Measurements from ENCODE around the gene NEUROD2. TPM values are rescaled to one million over a fixed set of nuclear protein-coding genes. Genes with fewer than 3 reads are reported as not detected.

Gene NEUROD2
- total RNA-seq, 1 experiment from 2014 or later: not detected

GRCh38 chr17:39633570-39634183, 26.0 kb upstream of the NEUROD2 start:
- CTCF ChIA-PET: interaction anchor here (0.6 to 2.9 kb wide), 5 partner anchors 10 to 86 kb away, joined by 3 to 17 read pairs (median 3); partner anchors contain the start of gene PGAP3
- H3K9me3 ChIP-seq: no peaks in the 10 kb centered on the region
- no peak for DNase-seq
- H3K27me3 Mint-ChIP-seq (ENCODE audit: insufficient read depth, unreplicated experiment): no peaks in the 10 kb centered on the region
- H3K36me3 ChIP-seq (ENCODE audit: control insufficient read depth, insufficient read depth, low read length): no peaks in the 10 kb centered on the region
- no peaks in the 10 kb centered on the region for H3K9me3 Mint-ChIP-seq (ENCODE audit: unreplicated experiment)
- no peak overlapping the region for H3K4me3 ChIP-seq (ENCODE audit: low read depth, low read length)
- H3K27ac Mint-ChIP-seq (ENCODE audit: unreplicated experiment): no peak overlapping the region
- no peak overlapping the region for H3K4me3 Mint-ChIP-seq (ENCODE audit: unreplicated experiment)
- POLR2A ChIA-PET: no interaction called here
- no TSS peak for BruUV-seq (replicated peaks)
- H3K4me1 Mint-ChIP-seq (ENCODE audit: low read depth, unreplicated experiment): peaks cover 23% of the 10 kb centered on the region
- H3K4me1 ChIP-seq: peaks cover 5% of the 10 kb centered on the region
- TF ChIP-seq CTCF (IDR thresholded peaks at IDR 0.05; ENCODE audit: insufficient read depth in 1 of 2, low read depth in 1 of 2, low read length in 1 of 2, severe bottlenecking in 1 of 2, unreplicated experiment in 1 of 2): no peak
- intact Hi-C loops (cut with micrococcal nuclease; ENCODE audit: unreplicated experiment): no loop called here
- no peaks in the 10 kb centered on the region for H3K36me3 Mint-ChIP-seq (ENCODE audit: insufficient read depth, unreplicated experiment)
- H3K27me3 ChIP-seq (replicated peaks; ENCODE audit: control insufficient read depth, insufficient read depth, low read length): no peaks in the 10 kb centered on the region

- H3K27me3 Mint-ChIP-seq (ENCODE audit: insufficient read depth, unreplicated experiment): no peaks in the 10 kb centered on the region
Measured at GRCh38 chr17:39632153-39632941, 24.6 kb upstream of the NEUROD2 start.

More at GRCh38 chr17:39632153-39632941, 24.6 kb upstream of the NEUROD2 start:
- Histone ChIP-seq H3K4me3 (ENCODE audit: low read depth, low read length) (no peak overlapping the region), H3K36me3 (ENCODE audit: control insufficient read depth, insufficient read depth, low read length) (no peaks in the 10 kb centered on the region), H3K27me3 (replicated peaks; ENCODE audit: control insufficient read depth, insufficient read depth, low read length) (no peaks in the 10 kb centered on the region), H3K4me1 (peaks cover 5% of the 10 kb centered on the region), H3K9me3 (no peaks in the 10 kb centered on the region)
- Mint-ChIP-seq H3K36me3 (ENCODE audit: insufficient read depth, unreplicated experiment) (no peaks in the 10 kb centered on the region), H3K4me1 (ENCODE audit: low read depth, unreplicated experiment) (peaks cover 12% of the 10 kb centered on the region), H3K4me3 (ENCODE audit: unreplicated experiment) (no peak overlapping the region), H3K27ac (ENCODE audit: unreplicated experiment) (no peak overlapping the region), H3K9me3 (ENCODE audit: unreplicated experiment) (no peaks in the 10 kb centered on the region)
- ChIA-PET CTCF (interaction anchor here (1.0 to 3.5 kb wide), 4 partner anchors 9 to 36 kb away, joined by 3 to 27 read pairs (median 4); partner anchors contain the start of gene PNMT), POLR2A (no interaction called here)
- TF ChIP-seq CTCF (IDR thresholded peaks at IDR 0.05; ENCODE audit: insufficient read depth in 1 of 2, low read depth in 1 of 2, low read length in 1 of 2, severe bottlenecking in 1 of 2, unreplicated experiment in 1 of 2): no peak
- BruUV-seq (replicated peaks): no TSS peak
- no peak for DNase-seq
- intact Hi-C loops (cut with micrococcal nuclease; ENCODE audit: unreplicated experiment): no loop called here
